Stomach (tissue), 4 donors: Measurements from ENCODE around the gene RGS6.

Experiments
- CTCF ChIP-seq, 7 experiments: fragments of 450-650 bp in 4 of 7; fragments of 200-600 bp in 3 of 7; sonication (generic) in 3 of 7; IDR thresholded peaks; one replicate each; pipeline ENCODE4 v1.5.1; 2016 to 2019; ENCODE audit warnings: antibody characterized with exemption in 7 of 7, control low read depth in 2 of 7, mild to moderate bottlenecking in 1 of 7
- EP300 ChIP-seq: sonication (generic); formaldehyde crosslinking; IDR thresholded peaks from one replicate; pipeline ENCODE4 v1.6.1; 2017; ENCODE audit warnings: antibody characterized with exemption
- POLR2A ChIP-seq, 4 donors: fragments of 450-650 bp; IDR thresholded peaks; one replicate each; pipeline ENCODE4 v1.6.1; 2016; ENCODE audit warnings: antibody characterized with exemption in 4 of 4, control low read depth in 2 of 4, mild to moderate bottlenecking in 1 of 4, moderate library complexity in 1 of 4

DNA sequence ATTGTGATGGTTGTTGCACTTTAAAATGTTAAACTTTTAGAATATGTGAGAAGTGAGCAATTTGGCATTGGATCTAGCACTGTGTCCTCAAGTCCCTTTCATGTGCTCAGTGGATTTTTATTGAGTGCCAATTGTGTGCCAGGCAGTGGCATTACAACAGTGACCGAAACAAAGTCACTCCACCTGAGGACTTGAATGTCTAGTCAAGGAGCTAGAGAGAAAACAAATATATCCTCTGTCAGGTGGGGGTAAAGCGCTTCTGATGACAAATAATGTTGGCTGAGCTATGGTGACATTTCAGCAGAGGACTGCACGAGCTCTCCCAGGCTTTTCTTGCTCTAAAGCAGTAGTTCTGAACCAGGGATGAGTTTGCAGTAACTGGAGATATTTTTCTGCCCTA lies 240.4 kb downstream of the RGS6 start:
- TF ChIP-seq CTCF (IDR thresholded peaks at IDR 0.05): no peak
- TF ChIP-seq EP300: no peak
- TF ChIP-seq POLR2A (IDR thresholded peaks at IDR 0.05): no peak
